Measurements from ENCODE around the gene TOMM22. TPM values are rescaled to one million over a fixed set of nuclear protein-coding genes. Genes with fewer than 3 reads are reported as not detected.
"Not testable (repeated sequence)": the region's sequence is repeated elsewhere in the genome, so short reads cannot be mapped to it uniquely, and the experiment has no call there.

TOMM22 gene
- polyA plus RNA-seq (2012; ENCODE audit: insufficient read depth, insufficient read length) = 160 TPM

DNA sequence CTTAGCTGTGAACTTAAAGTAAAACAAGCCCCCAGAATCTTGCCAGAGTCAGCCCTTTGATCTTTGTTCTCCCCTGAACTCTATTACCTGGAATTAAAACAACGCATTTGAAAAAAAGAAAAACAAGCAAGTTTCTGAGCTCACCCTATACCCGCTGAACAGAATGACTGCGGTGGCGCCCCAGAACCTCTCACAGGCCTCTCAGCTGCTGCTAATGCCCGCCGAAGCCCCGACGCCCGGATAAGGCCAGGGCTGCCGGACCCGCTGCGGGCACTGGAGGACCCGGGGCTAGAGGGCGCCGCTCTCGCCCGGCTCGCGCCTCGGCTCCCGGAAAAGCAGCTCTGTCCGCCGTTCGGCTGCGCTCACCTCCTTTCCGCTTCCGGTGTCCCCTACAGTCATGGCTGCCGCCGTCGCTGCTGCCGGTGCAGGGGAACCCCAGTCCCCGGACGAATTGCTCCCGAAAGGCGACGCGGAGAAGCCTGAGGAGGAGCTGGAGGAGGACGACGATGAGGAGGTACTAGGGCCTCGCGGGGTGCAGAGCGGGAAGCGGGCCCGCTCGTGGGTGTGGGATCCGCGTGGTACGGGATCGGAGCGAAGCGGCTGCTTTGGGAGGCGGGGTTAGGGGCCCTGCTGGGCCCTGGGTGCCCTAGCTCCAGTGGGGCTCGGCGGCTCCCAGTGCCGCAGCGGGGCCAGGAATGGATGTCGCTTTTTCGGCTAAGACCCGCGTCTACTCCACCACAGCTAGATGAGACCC, at the start of gene TOMM22:
TOMM22 (plus strand) TSS at position 376 of the 754 bp plus-strand sequence; CDS start at position 398, 22 bp downstream.
- H3K4me3 ChIP-seq (ENCODE audit: low read length) = peak within 1 kb of the TSS; percentile 99
- DNase-seq (ENCODE audit: low read depth, low spot score) = peak; percentile 72

DNA sequence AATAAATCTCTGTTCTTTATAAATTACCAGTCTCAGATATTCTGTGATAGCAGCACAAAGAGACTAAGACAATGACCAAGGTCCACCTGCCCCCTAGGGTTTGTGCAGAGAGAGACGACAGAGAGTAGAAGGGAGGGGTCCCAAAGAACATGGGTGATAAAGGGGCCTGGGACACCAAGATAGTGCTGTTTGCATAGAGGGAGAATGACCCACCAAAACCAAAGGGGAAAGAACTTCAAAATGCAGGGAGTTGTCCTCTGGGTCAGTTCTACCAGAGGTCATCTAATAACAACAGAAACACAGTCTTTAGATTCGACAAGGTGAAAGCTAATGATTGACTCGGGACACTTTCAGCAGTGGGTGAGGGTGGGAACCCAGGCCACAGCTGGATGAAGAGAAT, 49.2 kb upstream of the TOMM22 start:
- no peak for DNase-seq (ENCODE audit: low read depth, low spot score)
- H3K4me3 ChIP-seq (ENCODE audit: low read length) = no peak overlapping the region

DNA sequence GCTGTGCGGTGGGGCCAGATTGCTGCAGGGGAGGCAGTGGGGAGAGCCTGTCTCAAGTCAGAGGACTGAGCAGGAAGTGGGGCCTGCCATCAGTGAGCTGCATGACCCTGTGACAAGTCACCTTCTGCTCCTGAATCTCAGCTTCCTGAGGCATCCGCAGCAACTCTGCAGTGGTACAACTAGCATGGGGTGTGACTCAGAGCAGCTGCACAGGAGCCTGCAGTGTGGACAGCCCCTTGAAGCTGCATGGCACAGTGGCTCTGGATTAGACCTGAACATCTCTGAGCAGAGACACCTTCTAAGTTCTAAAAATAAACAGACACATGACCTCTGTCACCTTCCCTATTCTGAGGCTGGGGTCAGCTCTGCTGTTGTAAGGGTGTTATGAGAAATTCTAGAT, 43.5 kb upstream of the TOMM22 start:
- no peak overlapping the region for H3K4me3 ChIP-seq (ENCODE audit: low read length)
- DNase-seq (ENCODE audit: low read depth, low spot score) = no peak

DNA sequence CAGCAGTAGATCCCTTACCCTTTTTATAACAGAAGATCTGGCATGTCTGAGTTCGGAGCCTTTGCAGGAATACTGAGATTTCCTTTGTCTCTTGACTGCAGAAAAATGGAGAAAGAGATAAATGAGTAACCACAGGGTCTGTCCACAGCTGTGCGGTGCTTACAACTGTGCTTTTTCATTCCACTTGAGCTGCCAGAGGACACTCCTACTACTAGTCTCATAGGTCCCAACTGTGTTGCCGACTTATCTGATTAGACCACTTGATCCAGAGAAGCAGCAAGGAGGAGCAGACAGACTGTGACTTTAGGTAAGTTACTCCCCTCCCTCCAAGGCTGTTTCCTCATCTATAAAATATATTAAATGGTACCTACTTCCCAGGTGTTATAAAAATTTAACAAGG, 43.0 kb upstream of the TOMM22 start:
- no peak overlapping the region for H3K4me3 ChIP-seq (ENCODE audit: low read length)
- no peak for DNase-seq (ENCODE audit: low read depth, low spot score)

DNA sequence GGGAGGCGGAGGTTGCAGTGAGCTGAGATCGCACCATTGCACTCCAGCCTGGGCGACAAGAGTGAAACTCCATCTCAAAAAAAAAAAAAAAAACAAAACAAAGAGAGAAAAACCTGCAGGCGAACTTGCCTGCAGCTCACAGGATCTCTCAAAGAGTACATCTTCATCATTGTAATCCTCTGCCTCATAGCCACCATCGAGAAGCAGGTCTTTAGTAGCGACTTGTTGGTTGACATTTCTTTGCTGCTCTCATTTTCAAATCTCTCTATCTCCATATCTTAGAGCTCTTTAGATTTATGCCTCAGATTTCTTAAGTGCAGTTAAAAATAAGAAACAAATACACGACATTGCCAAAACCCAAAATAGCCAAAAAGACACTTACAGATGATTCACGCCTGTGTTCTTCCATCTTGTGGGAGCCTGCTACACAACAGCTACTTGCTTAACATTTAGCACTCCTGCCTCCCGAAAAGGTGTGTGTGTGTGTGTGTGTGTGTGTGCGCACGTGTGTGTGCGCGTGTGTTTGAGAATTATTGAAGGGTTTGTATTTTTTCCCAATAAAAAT, 40.2 kb upstream of the TOMM22 start:
- H3K4me3 ChIP-seq (ENCODE audit: low read length) = no peak overlapping the region
- no peak for DNase-seq (ENCODE audit: low read depth, low spot score)

DNA sequence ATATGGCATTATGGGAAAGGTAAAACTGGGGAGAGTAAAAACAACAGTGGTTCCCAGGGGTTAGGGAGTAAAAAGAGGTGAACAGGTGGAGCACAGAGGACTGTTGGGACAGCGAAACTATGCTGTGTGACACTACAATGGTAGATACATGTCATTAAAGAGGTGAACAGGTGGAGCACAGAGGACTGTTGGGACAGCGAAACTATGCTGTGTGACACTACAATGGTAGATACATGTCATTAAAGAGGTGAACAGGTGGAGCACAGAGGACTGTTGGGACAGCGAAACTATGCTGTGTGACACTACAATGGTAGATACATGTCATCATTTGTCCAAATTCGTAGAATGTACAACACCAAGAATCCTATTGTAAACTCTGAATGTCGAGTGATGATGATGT, 37.5 kb upstream of the TOMM22 start:
- not testable (repeated sequence) for DNase-seq (ENCODE audit: low read depth, low spot score)

DNA sequence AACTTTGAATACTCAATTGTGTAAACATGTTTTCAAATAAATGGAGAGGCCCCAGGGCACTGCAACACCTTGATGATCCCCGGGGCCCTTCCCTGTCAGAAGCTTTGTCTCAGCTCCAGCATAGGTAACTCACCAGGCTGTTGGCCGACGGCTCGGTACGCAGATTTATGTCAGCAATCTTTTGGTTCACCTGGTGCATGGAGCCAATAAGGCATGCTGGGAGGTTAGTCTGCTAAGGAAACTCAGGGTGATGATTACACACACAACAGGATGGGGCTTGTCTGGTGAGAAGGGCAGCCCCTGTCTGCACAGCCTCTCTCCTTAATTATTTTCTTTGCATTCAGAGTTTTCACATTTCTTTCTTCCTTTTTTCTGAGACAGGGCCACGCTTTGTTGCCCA, 36.3 kb upstream of the TOMM22 start:
- no peak overlapping the region for H3K4me3 ChIP-seq (ENCODE audit: low read length)
- DNase-seq (ENCODE audit: low read depth, low spot score) = no peak

More for the DNA sequence above, 37.5 kb upstream of the TOMM22 start:
- not testable (repeated sequence) for H3K4me3 ChIP-seq (ENCODE audit: low read length)

DNA sequence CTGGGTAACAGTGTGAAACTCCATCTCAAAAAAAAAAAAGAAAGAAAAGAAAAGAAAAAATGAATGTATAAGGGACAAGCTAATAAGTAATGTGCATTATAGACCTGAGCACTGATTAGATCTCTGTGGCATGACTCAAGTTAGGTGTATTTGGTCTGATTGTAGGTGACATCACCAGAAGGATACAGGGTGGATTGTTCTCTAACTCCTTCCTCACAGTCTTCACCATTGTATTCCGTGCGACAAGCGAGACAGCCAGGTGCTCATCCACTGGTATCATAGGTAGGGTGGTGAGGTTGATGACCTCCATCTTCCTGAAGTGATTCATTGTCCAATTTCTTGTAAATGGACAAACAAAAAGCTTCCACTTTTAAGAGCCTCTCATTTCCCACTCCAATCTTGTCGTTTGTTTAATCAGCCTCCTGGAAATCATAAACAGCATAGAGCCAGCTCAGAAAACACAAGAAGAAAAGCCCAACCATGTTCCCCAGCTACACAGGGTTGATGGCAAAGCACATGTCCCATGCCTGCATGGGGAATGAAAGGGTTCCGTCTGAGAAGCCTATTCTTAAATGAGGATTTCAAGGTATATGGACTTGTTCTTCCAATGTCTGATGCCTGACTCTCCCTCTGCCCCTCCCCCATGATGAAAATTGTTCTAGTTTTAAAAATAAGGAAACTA, 31.8 kb upstream of the TOMM22 start:
- H3K4me3 ChIP-seq (ENCODE audit: low read length) = no peak overlapping the region
- no peak for DNase-seq (ENCODE audit: low read depth, low spot score)

DNA sequence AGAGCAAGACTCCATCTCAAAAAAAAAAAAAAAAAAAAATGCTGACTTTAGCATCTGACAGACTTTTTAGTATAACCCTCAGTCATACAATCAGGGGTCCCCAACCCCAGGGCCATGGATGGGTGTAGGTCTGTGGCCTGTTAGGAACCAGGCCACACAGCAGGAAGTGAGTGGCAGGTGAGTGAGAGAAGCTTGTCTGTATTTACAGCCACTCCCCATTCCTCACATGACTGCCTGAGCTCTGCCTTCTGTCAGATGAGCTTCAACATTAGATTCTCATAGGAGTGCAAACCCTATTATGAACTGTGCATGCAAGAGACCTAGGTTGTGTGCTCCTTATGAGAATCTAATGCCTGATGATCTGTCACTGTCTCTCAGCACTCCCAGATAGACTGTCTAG, 28.9 kb upstream of the TOMM22 start:
- H3K4me3 ChIP-seq (ENCODE audit: low read length) = no peak overlapping the region
- DNase-seq (ENCODE audit: low read depth, low spot score) = no peak

DNA sequence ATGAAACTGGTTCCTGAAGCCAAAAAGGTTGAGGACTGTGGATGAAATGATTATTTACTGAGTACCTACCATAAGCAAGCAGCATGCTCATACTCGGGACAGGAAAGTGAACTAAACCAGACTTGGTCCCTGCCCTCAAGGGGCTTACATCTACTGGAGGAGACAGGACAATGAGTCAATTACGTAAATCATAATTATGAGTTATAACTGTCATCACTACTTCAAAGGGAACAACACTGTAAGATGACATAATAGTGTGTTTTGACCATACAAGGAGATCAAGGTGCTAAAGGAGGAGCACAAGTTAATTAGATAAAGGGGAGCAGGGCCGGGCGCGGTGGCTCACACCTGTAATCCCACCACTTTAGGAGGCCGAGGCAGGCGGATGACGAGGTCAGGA, 28.0 kb upstream of the TOMM22 start:
- no peak overlapping the region for H3K4me3 ChIP-seq (ENCODE audit: low read length)
- no peak for DNase-seq (ENCODE audit: low read depth, low spot score)

DNA sequence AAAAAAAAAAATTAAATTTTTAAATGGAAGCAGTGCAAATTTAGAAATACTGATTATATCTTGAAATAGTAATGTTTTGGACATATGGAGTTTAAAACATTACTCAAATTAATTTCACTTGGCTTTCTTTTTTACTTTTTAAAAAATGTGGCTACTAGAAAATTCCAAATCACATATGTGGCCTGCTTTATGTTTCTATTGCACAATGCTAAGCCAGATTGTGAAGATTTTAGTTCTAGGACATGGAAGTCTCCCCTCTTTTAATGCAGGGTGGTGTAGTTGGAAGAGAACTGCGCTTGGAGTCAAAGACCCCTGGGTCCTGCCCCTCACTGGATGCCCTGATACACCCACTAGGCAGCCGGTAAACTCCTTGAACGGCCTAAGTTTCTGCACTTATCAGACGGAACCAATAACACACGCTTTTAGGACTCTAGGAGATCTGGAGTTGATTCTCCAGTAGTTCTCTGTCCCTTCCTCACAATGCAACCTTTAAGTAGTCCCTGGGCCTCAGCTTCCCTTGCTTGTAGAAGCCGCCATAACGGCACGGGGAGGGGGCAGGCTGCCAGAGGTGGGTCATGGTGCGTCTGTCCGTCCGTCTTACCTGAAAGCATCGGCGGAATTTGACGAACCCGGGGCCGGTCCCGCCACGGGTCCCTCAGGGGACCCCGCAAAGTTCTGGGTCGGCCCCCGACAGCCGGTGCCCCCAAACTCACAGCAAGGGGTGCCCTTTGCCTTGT, 26.1 kb upstream of the TOMM22 start:
- peak overlapping the region; percentile 89 for H3K4me3 ChIP-seq (ENCODE audit: low read length)
- DNase-seq (ENCODE audit: low read depth, low spot score) = no peak

DNA sequence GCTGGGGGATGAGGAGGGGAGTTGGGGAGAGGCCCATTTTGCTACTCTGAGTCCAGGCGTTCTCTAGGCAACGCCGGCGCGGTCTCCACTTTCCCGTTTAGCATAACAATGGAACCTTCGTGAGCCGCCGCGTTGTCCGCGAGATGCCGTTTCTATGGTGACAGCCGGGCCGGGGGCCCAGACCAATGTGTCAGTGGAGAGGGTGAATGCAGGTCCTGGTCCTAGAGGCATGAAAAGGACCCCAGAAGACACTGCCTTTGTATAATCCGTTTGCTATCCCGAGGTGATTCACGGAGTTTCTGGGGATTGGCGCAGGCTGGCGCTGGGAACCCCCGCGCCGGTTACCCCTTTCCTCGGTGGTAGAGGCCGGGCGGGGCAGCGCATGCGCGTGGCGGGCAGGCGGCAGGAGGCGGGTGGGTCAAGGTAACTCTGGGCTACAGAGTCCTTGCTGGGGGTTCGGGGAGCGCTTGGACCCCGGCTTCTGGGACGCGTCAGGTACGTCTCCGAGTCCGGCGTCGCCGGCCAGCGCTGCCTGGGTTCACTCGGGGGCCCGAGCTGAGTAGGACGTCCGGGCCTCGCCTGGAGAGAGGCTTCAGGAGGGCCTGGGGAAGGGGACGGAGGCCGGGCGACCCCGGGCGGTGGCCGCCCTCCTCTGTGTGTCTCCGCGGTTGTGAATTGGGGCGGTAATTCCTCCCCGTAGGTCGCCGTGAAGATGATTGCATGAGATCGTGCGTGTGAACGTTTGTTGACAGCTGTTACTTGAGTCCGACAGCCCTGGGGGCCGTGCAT, 25.3 kb upstream of the TOMM22 start, which contains the start of the genes CBY1 and FAM227A:
CBY1 (plus strand) TSS at position 383 of the 789 bp plus-strand sequence. CDS start 11,417 bp downstream, outside the sequence.
FAM227A (minus strand) TSS at position 137 of the 789 bp plus-strand sequence. CDS start 6,224 bp downstream, outside the sequence.
- peak; percentile 67 for DNase-seq (ENCODE audit: low read depth, low spot score)
- H3K4me3 ChIP-seq (ENCODE audit: low read length) = peak within 1 kb of the TSS; percentile 89

DNA sequence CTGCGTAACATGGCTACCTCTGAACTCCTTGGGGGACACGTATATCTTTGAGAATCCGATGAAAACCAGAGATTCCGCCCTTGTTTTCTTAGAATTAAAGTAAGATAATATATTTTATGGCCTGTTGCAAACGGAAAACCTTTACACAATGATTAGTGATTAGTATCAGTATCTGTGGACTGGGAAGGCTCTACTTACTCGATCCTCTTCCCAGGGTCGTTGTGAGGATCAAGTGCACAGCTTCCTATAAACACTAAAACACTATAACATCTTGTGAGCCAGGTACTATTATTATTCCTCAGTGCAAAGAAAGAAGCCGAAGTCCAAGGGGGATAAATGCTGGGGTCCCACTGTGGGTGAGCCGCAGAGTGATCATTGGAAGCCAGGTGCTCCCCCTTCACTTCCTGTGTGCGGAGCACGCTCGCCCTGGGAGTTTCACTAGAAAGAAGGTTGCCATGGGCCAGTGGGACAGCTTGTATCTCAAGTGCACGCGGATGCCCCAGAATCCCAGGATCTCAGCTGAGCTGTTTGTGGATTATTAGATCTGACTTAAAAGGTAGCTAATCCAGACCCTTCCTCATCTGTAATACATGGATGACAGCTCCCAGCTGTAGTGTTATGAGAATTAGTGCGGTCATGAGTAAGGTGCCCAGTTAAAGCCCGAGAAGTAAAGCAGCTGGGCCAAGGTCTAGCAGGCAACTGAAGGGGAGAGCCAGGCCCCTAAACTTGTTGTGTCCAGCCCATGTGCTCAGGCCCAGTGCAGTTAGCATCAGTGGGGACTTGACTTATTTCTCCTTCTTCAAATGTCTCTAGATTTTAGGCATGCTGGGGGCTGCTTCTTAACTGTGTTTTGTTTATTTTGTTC, 24.5 kb upstream of the TOMM22 start:
- DNase-seq (ENCODE audit: low read depth, low spot score) = no peak

DNA sequence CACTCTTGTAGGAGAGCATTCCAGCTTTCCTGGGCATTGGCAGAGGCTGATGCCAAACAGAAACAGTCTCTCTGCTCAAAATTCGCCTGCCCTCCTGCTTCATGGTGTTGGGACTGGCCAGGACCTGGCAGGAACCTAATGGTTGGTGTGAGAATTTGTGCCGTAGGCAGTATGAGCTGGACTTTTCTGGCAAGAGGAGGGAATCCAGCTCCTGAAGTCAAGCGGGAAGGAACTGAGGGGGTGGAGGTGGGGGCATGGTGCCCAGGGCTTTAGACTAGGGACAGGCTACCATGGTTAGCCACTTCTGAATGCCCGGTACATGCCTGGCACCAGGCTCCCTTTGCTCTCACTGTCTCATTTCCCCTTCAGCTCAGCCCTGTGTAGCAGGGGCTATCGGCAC, 6.9 kb upstream of the TOMM22 start:
- no peak overlapping the region for H3K4me3 ChIP-seq (ENCODE audit: low read length)
- no peak for DNase-seq (ENCODE audit: low read depth, low spot score)

More for the DNA sequence above, 24.5 kb upstream of the TOMM22 start:
- H3K4me3 ChIP-seq (ENCODE audit: low read length) = peak overlapping the region; percentile 89

DNA sequence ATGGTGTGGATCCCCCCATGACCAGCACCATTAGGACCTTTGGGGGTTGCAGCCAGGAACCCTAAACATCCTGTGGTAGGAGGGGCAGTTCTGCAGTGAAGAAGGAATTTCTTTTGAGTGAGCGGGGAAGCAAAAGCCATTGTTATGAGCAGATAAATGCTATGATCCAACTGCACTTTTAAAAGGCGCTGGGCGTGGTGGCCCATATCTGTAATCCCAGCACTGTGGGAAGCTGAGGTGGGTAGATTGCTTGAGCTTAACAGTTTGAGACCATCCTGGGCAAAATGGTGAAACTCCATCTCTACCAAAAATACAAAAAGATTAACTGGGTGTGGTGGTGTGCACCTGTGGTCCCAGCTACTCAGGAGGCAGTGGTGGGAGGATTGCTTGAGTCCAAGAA, 5.9 kb upstream of the TOMM22 start:
- no peak overlapping the region for H3K4me3 ChIP-seq (ENCODE audit: low read length)
- no peak for DNase-seq (ENCODE audit: low read depth, low spot score)

DNA sequence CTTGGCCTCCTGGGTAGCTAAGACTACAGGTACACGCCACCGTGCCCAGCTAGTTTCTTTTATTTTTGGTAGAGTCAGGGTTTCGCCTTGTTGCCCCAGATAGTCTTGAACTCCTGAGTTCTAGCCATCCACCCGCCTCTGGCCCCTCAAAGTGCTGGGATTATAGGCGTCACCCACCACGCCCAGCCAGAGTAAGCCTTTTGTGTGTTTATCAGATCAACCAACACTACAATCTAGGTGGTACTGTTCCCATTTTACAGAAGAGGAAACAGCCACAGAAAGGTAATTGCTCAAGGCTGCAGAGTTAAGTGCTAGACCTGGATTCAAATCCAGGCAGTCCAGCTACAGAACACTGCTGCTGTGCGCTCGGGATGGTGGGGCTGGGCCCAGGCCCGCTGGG, 3.1 kb downstream of the TOMM22 start:
- no peak for DNase-seq (ENCODE audit: low read depth, low spot score)
- no peak overlapping the region for H3K4me3 ChIP-seq (ENCODE audit: low read length)

DNA sequence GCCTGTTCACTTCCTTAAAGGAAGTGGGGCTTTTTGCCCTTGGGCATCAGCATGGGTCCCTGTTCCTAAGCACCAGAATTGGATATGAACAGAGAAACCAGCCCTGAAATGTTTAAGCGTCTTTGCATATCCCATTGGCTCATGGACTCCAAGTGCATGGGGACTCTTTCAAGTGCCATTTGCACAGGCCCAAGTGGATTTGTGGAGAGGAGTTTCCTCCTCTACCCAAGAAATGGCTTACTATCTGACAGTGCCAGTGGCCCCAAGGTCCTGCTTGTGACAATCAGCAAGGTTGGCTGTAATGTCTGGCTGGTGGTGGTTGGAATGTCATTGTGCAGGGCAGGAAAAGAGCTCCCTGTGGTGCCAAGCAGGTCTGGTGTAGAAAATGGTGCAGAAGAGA, 4.0 kb downstream of the TOMM22 start:
- H3K4me3 ChIP-seq (ENCODE audit: low read length) = no peak overlapping the region
- no peak for DNase-seq (ENCODE audit: low read depth, low spot score)

DNA sequence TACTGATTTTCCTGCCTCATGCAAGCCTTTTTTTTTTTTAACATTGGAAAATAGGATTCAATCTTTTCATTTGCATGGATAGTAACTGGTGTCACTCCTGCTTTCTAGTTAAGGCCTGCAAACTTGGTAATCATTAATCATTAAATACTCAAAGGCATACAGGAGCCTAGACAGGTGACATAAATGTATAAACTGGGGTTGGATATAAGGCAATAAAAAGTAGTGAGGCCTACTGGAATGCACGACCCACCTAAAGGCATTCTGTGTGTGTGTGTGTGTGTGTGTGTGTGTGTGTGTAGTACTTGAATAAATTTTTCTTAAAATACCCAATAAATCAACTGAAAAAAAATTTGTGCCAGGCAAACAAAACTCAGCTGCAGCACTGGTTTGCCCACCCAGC, 7.9 kb downstream of the TOMM22 start:
- no peak for DNase-seq (ENCODE audit: low read depth, low spot score)
- H3K4me3 ChIP-seq (ENCODE audit: low read length) = no peak overlapping the region
